ENCODE measurements around the gene MRPS24.
"Not testable (repeated sequence)": the region's sequence is repeated elsewhere in the genome, so short reads cannot be mapped to it uniquely, and the experiment has no call there.

The MRPS24 gene

GRCh38 chr7:43855176-43855575, 14.1 kb downstream of the MRPS24 start:
- H3K9ac ChIP-seq (ENCODE audit: low read depth, low read length) = no peak overlapping the region
- H3K9me3 ChIP-seq (ENCODE audit: insufficient read depth, low read depth, low read length) = no peaks in the 10 kb centered on the region
- H3K4me3 ChIP-seq (ENCODE audit: low read length) = no peak overlapping the region
- no peaks in the 10 kb centered on the region for H3K4me1 ChIP-seq (ENCODE audit: insufficient read depth, low read length)
- H3K27ac ChIP-seq (ENCODE audit: low read length) = no peak overlapping the region
- H3K27me3 ChIP-seq (ENCODE audit: insufficient read depth, low read length) = no peaks in the 10 kb centered on the region
- no peaks in the 10 kb centered on the region for H3K36me3 ChIP-seq (ENCODE audit: insufficient read depth, low read depth, low read length)

- no peaks in the 10 kb centered on the region for H3K27me3 ChIP-seq (ENCODE audit: insufficient read depth, low read length)
- no peak overlapping the region for H3K4me3 ChIP-seq (ENCODE audit: low read length)
- no peaks in the 10 kb centered on the region for H3K36me3 ChIP-seq (ENCODE audit: insufficient read depth, low read depth, low read length)
- no peaks in the 10 kb centered on the region for H3K9me3 ChIP-seq (ENCODE audit: insufficient read depth, low read depth, low read length)
- no peak overlapping the region for H3K27ac ChIP-seq (ENCODE audit: low read length)
- H3K4me1 ChIP-seq (ENCODE audit: insufficient read depth, low read length) = no peaks in the 10 kb centered on the region
- H3K9ac ChIP-seq (ENCODE audit: low read depth, low read length) = no peak overlapping the region
These were observed 17.5 kb downstream of the MRPS24 start for GRCh38 chr7:43851805-43852204.

DNA sequence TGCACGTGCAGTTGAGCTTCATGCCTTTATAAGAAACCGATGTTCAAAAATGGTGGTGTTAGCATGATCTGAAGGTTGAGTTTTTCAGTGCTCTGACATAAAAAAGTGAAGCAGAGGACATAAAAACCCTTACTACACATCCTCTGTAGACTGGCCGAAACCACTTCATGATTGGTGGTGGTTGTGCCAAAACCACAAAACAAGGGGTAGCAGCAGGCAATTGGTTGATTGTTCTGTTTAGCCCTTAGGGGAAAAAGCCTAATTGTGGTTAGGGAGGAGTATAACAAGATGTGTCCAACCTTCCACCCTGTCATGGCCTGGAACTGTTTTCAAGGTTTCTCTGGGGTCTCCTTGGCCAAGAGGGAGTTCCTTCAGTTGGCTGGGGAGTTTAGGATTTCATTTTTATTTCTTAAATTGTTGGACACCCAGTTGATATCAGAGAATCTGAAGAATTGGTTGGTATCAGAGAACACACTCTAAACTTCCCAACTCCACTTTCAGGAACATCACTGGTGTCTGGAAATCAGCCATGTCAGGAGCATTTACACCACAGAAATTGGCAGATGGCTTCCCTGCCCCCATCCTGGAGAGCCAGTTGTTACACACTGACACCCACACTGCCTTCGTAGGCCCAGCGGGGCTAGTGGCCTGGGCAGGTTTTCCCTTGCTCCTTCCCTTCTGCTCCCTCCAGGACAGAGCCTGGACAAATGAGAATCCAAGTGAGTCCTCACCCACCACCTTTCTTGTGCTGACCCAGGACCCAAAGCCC, 18.8 kb downstream of the MRPS24 start:
- H3K9me3 ChIP-seq (ENCODE audit: insufficient read depth, low read depth, low read length) = no peaks in the 10 kb centered on the region
- H3K4me3 ChIP-seq (ENCODE audit: low read length) = no peak overlapping the region
- H3K27ac ChIP-seq (ENCODE audit: low read length) = no peak overlapping the region
- no peak overlapping the region for H3K9ac ChIP-seq (ENCODE audit: low read depth, low read length)
- no peaks in the 10 kb centered on the region for H3K27me3 ChIP-seq (ENCODE audit: insufficient read depth, low read length)
- no peaks in the 10 kb centered on the region for H3K36me3 ChIP-seq (ENCODE audit: insufficient read depth, low read depth, low read length)
- H3K4me1 ChIP-seq (ENCODE audit: insufficient read depth, low read length) = no peaks in the 10 kb centered on the region

- no peaks in the 10 kb centered on the region for H3K27me3 ChIP-seq (ENCODE audit: insufficient read depth, low read length)
- H3K4me3 ChIP-seq (ENCODE audit: low read length) = no peak overlapping the region
- no peaks in the 10 kb centered on the region for H3K9me3 ChIP-seq (ENCODE audit: insufficient read depth, low read depth, low read length)
- no peak overlapping the region for H3K27ac ChIP-seq (ENCODE audit: low read length)
- H3K36me3 ChIP-seq (ENCODE audit: insufficient read depth, low read depth, low read length) = no peaks in the 10 kb centered on the region
- H3K9ac ChIP-seq (ENCODE audit: low read depth, low read length) = no peak overlapping the region
- H3K4me1 ChIP-seq (ENCODE audit: insufficient read depth, low read length) = no peaks in the 10 kb centered on the region
These were observed 20.3 kb downstream of the MRPS24 start for GRCh38 chr7:43849047-43849446.

GRCh38 chr7:43847496-43847895, 21.8 kb downstream of the MRPS24 start:
- no peak overlapping the region for H3K9ac ChIP-seq (ENCODE audit: low read depth, low read length)
- no peaks in the 10 kb centered on the region for H3K9me3 ChIP-seq (ENCODE audit: insufficient read depth, low read depth, low read length)
- H3K27me3 ChIP-seq (ENCODE audit: insufficient read depth, low read length) = no peaks in the 10 kb centered on the region
- H3K4me1 ChIP-seq (ENCODE audit: insufficient read depth, low read length) = no peaks in the 10 kb centered on the region
- H3K4me3 ChIP-seq (ENCODE audit: low read length) = no peak overlapping the region
- no peaks in the 10 kb centered on the region for H3K36me3 ChIP-seq (ENCODE audit: insufficient read depth, low read depth, low read length)
- H3K27ac ChIP-seq (ENCODE audit: low read length) = no peak overlapping the region

DNA sequence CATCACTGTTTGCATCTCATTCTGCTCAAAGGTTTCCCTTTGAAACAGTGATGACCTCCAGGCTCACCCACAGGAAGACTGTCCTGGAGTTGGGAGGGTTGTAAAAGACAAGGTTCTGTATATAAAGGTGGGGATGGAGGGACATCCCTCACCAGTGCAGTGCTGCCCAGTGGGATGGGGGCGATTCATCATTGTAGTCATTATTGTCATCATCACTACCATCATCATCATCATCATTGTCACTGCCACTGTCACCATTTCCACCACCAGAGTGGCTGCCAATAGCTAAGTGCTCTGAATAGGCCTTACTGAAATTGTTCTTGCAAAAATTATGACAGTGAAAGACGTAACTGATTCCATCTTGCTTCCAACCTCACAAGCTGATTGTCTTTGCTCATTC, 24.7 kb downstream of the MRPS24 start:
- Histone ChIP-seq H3K4me3 (ENCODE audit: low read length) (no peak overlapping the region), H3K4me1 (ENCODE audit: insufficient read depth, low read length) (no peaks in the 10 kb centered on the region), H3K9me3 (ENCODE audit: insufficient read depth, low read depth, low read length) (no peaks in the 10 kb centered on the region), H3K27me3 (ENCODE audit: insufficient read depth, low read length) (no peaks in the 10 kb centered on the region), H3K27ac (ENCODE audit: low read length) (no peak overlapping the region), H3K9ac (ENCODE audit: low read depth, low read length) (no peak overlapping the region), H3K36me3 (ENCODE audit: insufficient read depth, low read depth, low read length) (no peaks in the 10 kb centered on the region)

- H3K27ac ChIP-seq (ENCODE audit: low read length) = no peak overlapping the region
- no peaks in the 10 kb centered on the region for H3K4me1 ChIP-seq (ENCODE audit: insufficient read depth, low read length)
- no peak overlapping the region for H3K4me3 ChIP-seq (ENCODE audit: low read length)
- no peak overlapping the region for H3K9ac ChIP-seq (ENCODE audit: low read depth, low read length)
- no peaks in the 10 kb centered on the region for H3K9me3 ChIP-seq (ENCODE audit: insufficient read depth, low read depth, low read length)
- H3K27me3 ChIP-seq (ENCODE audit: insufficient read depth, low read length) = no peaks in the 10 kb centered on the region
- H3K36me3 ChIP-seq (ENCODE audit: insufficient read depth, low read depth, low read length) = no peaks in the 10 kb centered on the region
These were observed 25.1 kb downstream of the MRPS24 start for GRCh38 chr7:43844257-43844656.

- H3K4me3 ChIP-seq (ENCODE audit: low read length) = no peak overlapping the region
- H3K27me3 ChIP-seq (ENCODE audit: insufficient read depth, low read length) = 0 out of 2 replicates have a peak, but pooled peaks cover 3% of the 10 kb centered on the region
- no peaks in the 10 kb centered on the region for H3K36me3 ChIP-seq (ENCODE audit: insufficient read depth, low read depth, low read length)
- H3K9ac ChIP-seq (ENCODE audit: low read depth, low read length) = no peak overlapping the region
- no peak overlapping the region for H3K27ac ChIP-seq (ENCODE audit: low read length)
- no peaks in the 10 kb centered on the region for H3K9me3 ChIP-seq (ENCODE audit: insufficient read depth, low read depth, low read length)
- H3K4me1 ChIP-seq (ENCODE audit: insufficient read depth, low read length) = peaks cover 4% of the 10 kb centered on the region; the same call in 1 of the 2 replicates
These were observed 26.0 kb downstream of the MRPS24 start for GRCh38 chr7:43843296-43843695.

DNA sequence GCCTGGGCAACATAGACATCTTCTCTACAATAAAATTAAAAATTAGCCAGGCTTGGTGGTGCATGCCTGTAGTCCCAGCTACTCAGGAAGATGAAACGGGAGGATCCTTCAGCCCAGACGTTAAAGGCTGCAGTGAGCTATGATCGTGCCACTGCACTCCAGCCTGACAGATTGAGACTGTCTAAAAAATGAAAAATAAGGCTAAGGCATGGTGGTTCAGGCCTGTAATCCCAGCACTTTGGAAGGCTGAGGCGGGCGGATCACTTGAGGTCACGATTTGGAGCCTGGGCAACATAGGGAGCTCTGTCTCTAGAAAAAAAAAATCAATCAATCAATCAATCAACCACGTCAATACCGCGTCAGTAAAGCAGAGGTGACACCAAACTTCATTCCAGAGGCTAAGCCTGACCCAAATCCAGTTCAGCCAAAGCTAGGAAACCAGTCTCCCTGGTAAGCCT, 31.1 kb downstream of the MRPS24 start:
- Histone ChIP-seq H3K36me3 (ENCODE audit: insufficient read depth, low read depth, low read length) (no peaks in the 10 kb centered on the region), H3K4me3 (ENCODE audit: low read length) (peak overlapping the region; percentile 39; the same call in 1 of the 2 replicates), H3K4me1 (ENCODE audit: insufficient read depth, low read length) (peaks cover 5% of the 10 kb centered on the region; the same call in 1 of the 2 replicates), H3K9ac (ENCODE audit: low read depth, low read length) (0 out of 2 replicates have a peak overlapping the region, but pooled peaks have one; percentile 23), H3K27ac (ENCODE audit: low read length) (no peak overlapping the region), H3K9me3 (ENCODE audit: insufficient read depth, low read depth, low read length) (no peaks in the 10 kb centered on the region), H3K27me3 (ENCODE audit: insufficient read depth, low read length) (0 out of 2 replicates have a peak, but pooled peaks cover 7% of the 10 kb centered on the region)

GRCh38 chr7:43834463-43835251, 34.7 kb downstream of the MRPS24 start:
- H3K9ac ChIP-seq (ENCODE audit: low read depth, low read length) = no peak overlapping the region
- H3K4me3 ChIP-seq (ENCODE audit: low read length) = no peak overlapping the region
- H3K9me3 ChIP-seq (ENCODE audit: insufficient read depth, low read depth, low read length) = peaks cover 5% of the 10 kb centered on the region; the same call in 1 of the 2 replicates
- 0 out of 2 replicates have a peak, but pooled peaks cover 7% of the 10 kb centered on the region for H3K27me3 ChIP-seq (ENCODE audit: insufficient read depth, low read length)
- H3K27ac ChIP-seq (ENCODE audit: low read length) = no peak overlapping the region
- no peaks in the 10 kb centered on the region for H3K36me3 ChIP-seq (ENCODE audit: insufficient read depth, low read depth, low read length)
- peaks cover 5% of the 10 kb centered on the region; the same call in 1 of the 2 replicates for H3K4me1 ChIP-seq (ENCODE audit: insufficient read depth, low read length)

DNA sequence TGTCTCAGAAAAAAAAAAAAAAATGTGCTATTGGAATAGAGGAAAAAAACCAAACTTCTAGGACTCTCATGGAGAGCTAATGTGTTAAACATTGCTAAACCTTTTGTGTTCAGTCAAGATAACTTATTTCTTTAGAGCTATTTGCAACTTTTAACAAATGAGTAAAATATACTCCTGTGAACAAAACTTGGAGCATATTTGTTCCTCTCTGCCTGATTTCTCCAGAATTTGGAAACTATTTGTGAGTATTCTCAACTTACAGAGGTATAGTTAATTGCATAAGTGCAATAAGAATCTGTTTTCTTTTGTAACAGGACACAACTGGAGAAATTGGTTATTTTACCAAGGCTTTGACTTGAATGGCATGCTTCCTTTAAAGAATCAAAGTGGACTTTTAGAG, 38.4 kb downstream of the MRPS24 start:
- not testable (repeated sequence) for H3K36me3 ChIP-seq (ENCODE audit: insufficient read depth, low read depth, low read length); H3K9me3 ChIP-seq (ENCODE audit: insufficient read depth, low read depth, low read length); H3K4me3 ChIP-seq (ENCODE audit: low read length); H3K27me3 ChIP-seq (ENCODE audit: insufficient read depth, low read length); H3K9ac ChIP-seq (ENCODE audit: low read depth, low read length); H3K27ac ChIP-seq (ENCODE audit: low read length)
- H3K4me1 ChIP-seq (ENCODE audit: insufficient read depth, low read length) = peaks cover 12% of the 10 kb centered on the region; the same call in 1 of the 2 replicates
